Measurements from ENCODE around the gene OR10AG1. TPM values are rescaled to one million over a fixed set of nuclear protein-coding genes. Genes with fewer than 3 reads are reported as not detected.
A peak's percentile ranks its signal among the peaks of the same experiment; 100 is the strongest.

OR10AG1 gene
- total and polyA plus RNA-seq, 2 experiments from 2014 or later: 0.06 to 0.10 TPM

DNA sequence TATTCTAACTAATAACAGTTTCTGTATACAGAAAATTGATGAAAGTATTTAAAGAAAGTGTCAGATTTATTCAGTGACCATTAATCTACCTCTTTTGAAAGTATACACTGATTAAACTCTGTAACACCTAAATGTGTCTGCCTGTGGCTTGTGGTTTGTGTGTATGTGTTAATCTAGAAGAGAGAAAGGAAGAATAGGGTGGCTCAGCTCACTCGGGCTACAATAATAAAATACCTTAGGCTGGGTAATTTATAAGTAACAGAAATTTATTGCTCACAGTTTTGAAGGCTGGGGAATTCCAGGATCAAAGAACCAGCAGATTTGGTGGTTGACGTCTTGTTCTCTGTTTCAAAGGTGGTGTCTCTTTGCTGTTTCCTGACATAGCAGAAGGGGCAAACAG is 44.1 kb upstream of the OR10AG1 start:
- Histone ChIP-seq H3K36me3 (ENCODE audit: insufficient read depth) (no peaks in the 10 kb centered on the region), H3K27me3 (ENCODE audit: insufficient read depth) (no peaks in the 10 kb centered on the region), H3K27ac (ENCODE audit: low read depth) (no peak overlapping the region), H3K4me3 (no peak overlapping the region), H3F3A (replicated peaks; ENCODE audit: low read depth) (no peaks in the 10 kb centered on the region), H3K4me2 (no peak overlapping the region), H3K9me2 (ENCODE audit: insufficient read depth) (no peaks in the 10 kb centered on the region), H2AFZ (peak overlapping the region; percentile 9; the same call in 1 of the 2 replicates), H4K20me1 (replicated peaks; ENCODE audit: insufficient read depth) (no peaks in the 10 kb centered on the region), H3K4me1 (ENCODE audit: insufficient read depth) (no peaks in the 10 kb centered on the region), H3K79me2 (replicated peaks; ENCODE audit: insufficient read depth) (no peaks in the 10 kb centered on the region)
- DNase-seq (ENCODE audit: low spot score) (no peak), ATAC-seq (no peak)
- TF ChIP-seq, protein P1, sequence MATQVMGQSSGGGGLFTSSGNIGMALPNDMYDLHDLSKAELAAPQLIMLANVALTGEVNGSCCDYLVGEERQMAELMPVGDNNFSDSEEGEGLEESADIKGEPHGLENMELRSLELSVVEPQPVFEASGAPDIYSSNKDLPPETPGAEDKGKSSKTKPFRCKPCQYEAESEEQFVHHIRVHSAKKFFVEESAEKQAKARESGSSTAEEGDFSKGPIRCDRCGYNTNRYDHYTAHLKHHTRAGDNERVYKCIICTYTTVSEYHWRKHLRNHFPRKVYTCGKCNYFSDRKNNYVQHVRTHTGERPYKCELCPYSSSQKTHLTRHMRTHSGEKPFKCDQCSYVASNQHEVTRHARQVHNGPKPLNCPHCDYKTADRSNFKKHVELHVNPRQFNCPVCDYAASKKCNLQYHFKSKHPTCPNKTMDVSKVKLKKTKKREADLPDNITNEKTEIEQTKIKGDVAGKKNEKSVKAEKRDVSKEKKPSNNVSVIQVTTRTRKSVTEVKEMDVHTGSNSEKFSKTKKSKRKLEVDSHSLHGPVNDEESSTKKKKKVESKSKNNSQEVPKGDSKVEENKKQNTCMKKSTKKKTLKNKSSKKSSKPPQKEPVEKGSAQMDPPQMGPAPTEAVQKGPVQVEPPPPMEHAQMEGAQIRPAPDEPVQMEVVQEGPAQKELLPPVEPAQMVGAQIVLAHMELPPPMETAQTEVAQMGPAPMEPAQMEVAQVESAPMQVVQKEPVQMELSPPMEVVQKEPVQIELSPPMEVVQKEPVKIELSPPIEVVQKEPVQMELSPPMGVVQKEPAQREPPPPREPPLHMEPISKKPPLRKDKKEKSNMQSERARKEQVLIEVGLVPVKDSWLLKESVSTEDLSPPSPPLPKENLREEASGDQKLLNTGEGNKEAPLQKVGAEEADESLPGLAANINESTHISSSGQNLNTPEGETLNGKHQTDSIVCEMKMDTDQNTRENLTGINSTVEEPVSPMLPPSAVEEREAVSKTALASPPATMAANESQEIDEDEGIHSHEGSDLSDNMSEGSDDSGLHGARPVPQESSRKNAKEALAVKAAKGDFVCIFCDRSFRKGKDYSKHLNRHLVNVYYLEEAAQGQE (IDR thresholded peaks at IDR 0.05; ENCODE audit: unreplicated experiment): no peak
- no peak for TF ChIP-seq ZNF114 (CRISPR knock-in tag; IDR thresholded peaks at IDR 0.05)
- TF ChIP-seq JUNB (IDR thresholded peaks at IDR 0.05; ENCODE audit: unreplicated experiment): no peak
- TF ChIP-seq, protein P2, sequence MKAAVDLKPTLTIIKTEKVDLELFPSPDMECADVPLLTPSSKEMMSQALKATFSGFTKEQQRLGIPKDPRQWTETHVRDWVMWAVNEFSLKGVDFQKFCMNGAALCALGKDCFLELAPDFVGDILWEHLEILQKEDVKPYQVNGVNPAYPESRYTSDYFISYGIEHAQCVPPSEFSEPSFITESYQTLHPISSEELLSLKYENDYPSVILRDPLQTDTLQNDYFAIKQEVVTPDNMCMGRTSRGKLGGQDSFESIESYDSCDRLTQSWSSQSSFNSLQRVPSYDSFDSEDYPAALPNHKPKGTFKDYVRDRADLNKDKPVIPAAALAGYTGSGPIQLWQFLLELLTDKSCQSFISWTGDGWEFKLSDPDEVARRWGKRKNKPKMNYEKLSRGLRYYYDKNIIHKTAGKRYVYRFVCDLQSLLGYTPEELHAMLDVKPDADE (IDR thresholded peaks at IDR 0.05): no peak
- TF ChIP-seq CREB1 (CRISPR knock-in tag; IDR thresholded peaks at IDR 0.05; ENCODE audit: low read depth): no peak
- no peak for TF ChIP-seq POLR2AphosphoS5 (IDR thresholded peaks at IDR 0.05; ENCODE audit: low read depth)
- TF ChIP-seq, protein P3, sequence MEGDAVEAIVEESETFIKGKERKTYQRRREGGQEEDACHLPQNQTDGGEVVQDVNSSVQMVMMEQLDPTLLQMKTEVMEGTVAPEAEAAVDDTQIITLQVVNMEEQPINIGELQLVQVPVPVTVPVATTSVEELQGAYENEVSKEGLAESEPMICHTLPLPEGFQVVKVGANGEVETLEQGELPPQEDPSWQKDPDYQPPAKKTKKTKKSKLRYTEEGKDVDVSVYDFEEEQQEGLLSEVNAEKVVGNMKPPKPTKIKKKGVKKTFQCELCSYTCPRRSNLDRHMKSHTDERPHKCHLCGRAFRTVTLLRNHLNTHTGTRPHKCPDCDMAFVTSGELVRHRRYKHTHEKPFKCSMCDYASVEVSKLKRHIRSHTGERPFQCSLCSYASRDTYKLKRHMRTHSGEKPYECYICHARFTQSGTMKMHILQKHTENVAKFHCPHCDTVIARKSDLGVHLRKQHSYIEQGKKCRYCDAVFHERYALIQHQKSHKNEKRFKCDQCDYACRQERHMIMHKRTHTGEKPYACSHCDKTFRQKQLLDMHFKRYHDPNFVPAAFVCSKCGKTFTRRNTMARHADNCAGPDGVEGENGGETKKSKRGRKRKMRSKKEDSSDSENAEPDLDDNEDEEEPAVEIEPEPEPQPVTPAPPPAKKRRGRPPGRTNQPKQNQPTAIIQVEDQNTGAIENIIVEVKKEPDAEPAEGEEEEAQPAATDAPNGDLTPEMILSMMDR (conservative IDR thresholded peaks at IDR 0.05; ENCODE audit: low read depth in 2 of 2): no peak
- Mint-ChIP-seq H3K4me1 (no peaks in the 10 kb centered on the region), H3K4me3 (no peak overlapping the region), H3K27ac (no peak overlapping the region), H3K27me3 (ENCODE audit: insufficient read depth, low read depth, poor library complexity) (no peaks in the 10 kb centered on the region), H3K9me3 (no peaks in the 10 kb centered on the region), H3K36me3 (ENCODE audit: low read depth) (no peaks in the 10 kb centered on the region)

DNA sequence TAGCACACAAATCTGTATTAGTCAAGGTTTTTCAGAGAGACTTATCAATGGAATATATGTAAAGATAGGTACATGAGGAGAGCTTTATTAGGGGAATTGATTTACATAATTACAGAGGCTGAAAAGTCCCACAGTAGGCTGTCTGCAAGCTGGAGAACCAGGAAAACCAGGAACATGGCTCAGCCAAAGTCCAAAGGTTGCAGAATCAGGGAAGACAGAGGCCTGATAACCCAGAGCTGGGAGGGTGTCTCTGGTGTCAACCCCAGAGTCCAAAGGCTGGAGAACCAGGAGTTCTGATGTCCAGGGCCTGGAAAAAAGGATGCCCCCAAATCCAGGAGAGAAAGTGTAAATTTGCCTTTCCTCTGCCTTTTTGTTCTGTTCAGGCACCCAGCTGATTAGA is 41.0 kb upstream of the OR10AG1 start:
- no peaks in the 10 kb centered on the region for H3K27me3 Mint-ChIP-seq (ENCODE audit: insufficient read depth, low read depth, poor library complexity)
- ATAC-seq (no peak), DNase-seq (ENCODE audit: low spot score) (no peak)
- Histone ChIP-seq H3F3A (replicated peaks; ENCODE audit: low read depth) (no peaks in the 10 kb centered on the region), H3K4me3 (no peak overlapping the region), H3K9me2 (ENCODE audit: insufficient read depth) (no peaks in the 10 kb centered on the region), H3K36me3 (ENCODE audit: insufficient read depth) (no peaks in the 10 kb centered on the region), H3K27me3 (ENCODE audit: insufficient read depth) (no peaks in the 10 kb centered on the region), H3K4me2 (no peak overlapping the region), H3K79me2 (replicated peaks; ENCODE audit: insufficient read depth) (no peaks in the 10 kb centered on the region), H3K27ac (ENCODE audit: low read depth) (no peak overlapping the region), H3K4me1 (ENCODE audit: insufficient read depth) (no peaks in the 10 kb centered on the region), H2AFZ (no peak overlapping the region; the same call in 1 of the 2 replicates), H4K20me1 (replicated peaks; ENCODE audit: insufficient read depth) (no peaks in the 10 kb centered on the region)
- H3K4me1 Mint-ChIP-seq: no peaks in the 10 kb centered on the region
- no peak overlapping the region for H3K4me3 Mint-ChIP-seq
- H3K36me3 Mint-ChIP-seq (ENCODE audit: low read depth): no peaks in the 10 kb centered on the region; the same call in 2 of the 3 replicates
- H3K9me3 Mint-ChIP-seq: peaks cover 7% of the 10 kb centered on the region; the same call in 1 of the 3 replicates
- no peak overlapping the region for H3K27ac Mint-ChIP-seq
- TF ChIP-seq CREB1 (CRISPR knock-in tag; IDR thresholded peaks at IDR 0.05; ENCODE audit: low read depth) (no peak), EZH2phosphoT487 (IDR thresholded peaks at IDR 0.05; ENCODE audit: unreplicated experiment) (no peak), POLR2AphosphoS5 (IDR thresholded peaks at IDR 0.05; ENCODE audit: low read depth) (no peak)
- TF ChIP-seq, protein P4, sequence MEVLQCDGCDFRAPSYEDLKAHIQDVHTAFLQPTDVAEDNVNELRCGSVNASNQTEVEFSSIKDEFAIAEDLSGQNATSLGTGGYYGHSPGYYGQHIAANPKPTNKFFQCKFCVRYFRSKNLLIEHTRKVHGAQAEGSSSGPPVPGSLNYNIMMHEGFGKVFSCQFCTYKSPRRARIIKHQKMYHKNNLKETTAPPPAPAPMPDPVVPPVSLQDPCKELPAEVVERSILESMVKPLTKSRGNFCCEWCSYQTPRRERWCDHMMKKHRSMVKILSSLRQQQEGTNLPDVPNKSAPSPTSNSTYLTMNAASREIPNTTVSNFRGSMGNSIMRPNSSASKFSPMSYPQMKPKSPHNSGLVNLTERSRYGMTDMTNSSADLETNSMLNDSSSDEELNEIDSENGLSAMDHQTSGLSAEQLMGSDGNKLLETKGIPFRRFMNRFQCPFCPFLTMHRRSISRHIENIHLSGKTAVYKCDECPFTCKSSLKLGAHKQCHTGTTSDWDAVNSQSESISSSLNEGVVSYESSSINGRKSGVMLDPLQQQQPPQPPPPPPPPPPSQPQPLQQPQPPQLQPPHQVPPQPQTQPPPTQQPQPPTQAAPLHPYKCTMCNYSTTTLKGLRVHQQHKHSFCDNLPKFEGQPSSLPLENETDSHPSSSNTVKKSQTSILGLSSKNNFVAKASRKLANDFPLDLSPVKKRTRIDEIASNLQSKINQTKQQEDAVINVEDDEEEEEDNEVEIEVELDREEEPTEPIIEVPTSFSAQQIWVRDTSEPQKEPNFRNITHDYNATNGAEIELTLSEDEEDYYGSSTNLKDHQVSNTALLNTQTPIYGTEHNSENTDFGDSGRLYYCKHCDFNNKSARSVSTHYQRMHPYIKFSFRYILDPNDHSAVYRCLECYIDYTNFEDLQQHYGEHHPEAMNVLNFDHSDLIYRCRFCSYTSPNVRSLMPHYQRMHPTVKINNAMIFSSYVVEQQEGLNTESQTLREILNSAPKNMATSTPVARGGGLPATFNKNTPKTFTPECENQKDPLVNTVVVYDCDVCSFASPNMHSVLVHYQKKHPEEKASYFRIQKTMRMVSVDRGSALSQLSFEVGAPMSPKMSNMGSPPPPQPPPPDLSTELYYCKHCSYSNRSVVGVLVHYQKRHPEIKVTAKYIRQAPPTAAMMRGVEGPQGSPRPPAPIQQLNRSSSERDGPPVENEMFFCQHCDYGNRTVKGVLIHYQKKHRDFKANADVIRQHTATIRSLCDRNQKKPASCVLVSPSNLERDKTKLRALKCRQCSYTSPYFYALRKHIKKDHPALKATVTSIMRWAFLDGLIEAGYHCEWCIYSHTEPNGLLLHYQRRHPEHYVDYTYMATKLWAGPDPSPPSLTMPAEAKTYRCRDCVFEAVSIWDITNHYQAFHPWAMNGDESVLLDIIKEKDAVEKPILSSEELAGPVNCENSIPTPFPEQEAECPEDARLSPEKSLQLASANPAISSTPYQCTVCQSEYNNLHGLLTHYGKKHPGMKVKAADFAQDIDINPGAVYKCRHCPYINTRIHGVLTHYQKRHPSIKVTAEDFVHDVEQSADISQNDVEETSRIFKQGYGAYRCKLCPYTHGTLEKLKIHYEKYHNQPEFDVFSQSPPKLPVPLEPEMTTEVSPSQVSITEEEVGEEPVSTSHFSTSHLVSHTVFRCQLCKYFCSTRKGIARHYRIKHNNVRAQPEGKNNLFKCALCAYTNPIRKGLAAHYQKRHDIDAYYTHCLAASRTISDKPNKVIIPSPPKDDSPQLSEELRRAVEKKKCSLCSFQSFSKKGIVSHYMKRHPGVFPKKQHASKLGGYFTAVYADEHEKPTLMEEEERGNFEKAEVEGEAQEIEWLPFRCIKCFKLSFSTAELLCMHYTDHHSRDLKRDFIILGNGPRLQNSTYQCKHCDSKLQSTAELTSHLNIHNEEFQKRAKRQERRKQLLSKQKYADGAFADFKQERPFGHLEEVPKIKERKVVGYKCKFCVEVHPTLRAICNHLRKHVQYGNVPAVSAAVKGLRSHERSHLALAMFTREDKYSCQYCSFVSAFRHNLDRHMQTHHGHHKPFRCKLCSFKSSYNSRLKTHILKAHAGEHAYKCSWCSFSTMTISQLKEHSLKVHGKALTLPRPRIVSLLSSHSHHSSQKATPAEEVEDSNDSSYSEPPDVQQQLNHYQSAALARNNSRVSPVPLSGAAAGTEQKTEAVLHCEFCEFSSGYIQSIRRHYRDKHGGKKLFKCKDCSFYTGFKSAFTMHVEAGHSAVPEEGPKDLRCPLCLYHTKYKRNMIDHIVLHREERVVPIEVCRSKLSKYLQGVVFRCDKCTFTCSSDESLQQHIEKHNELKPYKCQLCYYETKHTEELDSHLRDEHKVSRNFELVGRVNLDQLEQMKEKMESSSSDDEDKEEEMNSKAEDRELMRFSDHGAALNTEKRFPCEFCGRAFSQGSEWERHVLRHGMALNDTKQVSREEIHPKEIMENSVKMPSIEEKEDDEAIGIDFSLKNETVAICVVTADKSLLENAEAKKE (CRISPR knock-in tag; IDR thresholded peaks at IDR 0.05): no peak

Data from GM23338 (cell line).